Stimulated activated CD4-positive, alpha-beta T cell treated with anti-CD3 and anti-CD28 coated beads, TNF-alpha, amount 100 ng/mL, for 1 hour (primary cell): ENCODE results near the gene TMC6.
"Not testable (repeated sequence)": the region's sequence is repeated elsewhere in the genome, so short reads cannot be mapped to it uniquely, and the experiment has no call there.

Experiments used
- DNase-seq, 3 donors: peaks; one replicate each; pipeline ENCODE4 v3.0.0-alpha.2; 2020; ENCODE audit warnings: low read depth in 3 of 3, low spot score in 1 of 3

TMC6 gene

DNA sequence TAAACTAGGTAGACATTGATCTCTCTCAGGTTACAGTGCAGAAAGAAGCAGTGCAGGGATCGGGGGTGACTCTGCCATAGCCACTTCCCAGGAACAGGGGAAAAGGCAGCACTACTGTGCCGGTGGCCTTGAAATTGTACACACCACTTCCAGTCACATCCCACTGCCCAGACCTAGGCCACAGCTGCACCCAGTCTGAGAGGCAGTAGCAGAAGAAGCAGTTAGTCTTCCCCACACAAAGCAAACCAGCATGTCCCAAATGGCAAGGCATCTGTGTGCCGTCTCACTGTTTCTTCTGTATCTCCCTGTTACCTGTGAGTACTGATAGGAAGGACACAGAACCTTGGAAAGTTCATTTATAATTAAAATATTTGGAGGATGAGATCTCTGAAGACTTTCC is 47.0 kb downstream of the TMC6 start:
- DNase-seq: no peak

DNA sequence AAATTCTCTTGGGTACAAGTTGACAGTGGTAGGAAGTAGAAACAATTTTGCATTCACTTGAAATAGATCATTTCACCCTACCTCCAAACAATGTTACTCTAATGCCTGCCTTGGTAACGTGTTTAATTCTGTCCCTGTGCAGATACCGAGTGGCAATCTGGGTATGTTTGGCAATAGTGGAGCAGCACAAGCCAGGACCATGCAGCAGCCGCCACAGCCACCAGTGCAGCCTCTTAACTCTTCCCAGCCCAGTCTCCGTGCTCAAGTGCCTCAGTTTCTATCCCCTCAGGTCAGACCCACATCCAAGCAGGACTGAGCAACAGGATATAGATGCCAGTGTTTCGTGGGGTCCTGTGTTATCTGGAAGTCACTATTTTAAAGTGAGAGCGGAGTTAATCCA is 49.3 kb downstream of the TMC6 start:
- no peak for DNase-seq

DNA sequence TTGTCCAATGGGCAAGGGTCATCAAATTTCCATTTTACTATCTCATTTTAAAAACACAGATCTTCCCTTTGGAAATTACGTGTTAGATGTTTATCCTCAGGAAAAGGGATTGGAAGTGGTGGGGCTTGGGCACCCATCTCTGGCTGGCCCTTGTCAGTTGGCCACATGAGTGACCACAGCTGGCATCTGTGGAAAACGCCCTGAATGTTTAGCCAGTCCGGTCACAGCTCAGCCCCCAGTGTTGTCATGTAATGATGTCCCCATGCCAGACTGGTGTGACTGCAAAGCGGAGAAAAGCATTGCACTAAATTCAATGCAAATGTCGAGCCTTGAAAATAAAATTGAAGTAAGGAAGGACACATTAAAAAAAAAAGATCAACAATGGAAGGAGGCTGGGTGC is 53.0 kb downstream of the TMC6 start:
- DNase-seq: no peak

DNA sequence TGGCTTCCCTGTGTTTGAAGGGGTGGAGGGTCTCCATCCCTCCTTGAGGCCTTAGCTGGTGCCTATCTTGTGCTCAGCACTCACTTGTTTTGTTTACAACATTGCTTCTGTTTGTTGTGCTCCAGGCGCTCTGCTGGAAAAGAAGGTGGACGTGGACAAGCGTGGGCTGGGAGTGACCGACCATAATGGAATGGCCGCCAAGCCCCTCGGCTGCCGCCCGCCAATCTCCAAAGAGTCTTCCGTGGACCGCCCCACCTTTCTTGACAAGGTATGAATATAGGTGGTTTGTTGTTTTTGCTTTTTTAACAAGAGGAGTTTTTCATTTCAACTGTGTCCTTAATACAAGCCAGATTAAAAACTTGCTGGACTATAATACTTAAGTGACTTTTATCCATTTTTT is 53.5 kb downstream of the TMC6 start:
- no peak for DNase-seq

DNA sequence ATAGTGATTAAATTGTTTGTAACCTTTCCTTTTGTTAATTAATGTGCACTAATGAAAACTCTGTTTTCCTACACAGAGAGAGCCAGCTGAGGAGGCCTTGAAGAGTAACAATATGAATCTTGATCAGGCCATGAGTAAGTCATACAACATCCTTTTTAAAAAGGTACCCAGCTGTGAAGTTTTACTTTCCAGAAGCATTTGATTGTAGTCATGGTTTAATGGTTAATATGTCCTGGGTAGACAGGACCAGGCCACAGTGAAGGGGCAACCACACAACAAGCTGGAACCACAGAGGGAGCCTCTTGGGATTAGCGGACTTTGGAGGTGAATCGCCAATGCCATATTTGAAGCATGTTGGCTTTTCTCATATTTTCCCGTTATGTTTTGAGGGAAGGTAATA is 55.6 kb downstream of the TMC6 start:
- DNase-seq: no peak

DNA sequence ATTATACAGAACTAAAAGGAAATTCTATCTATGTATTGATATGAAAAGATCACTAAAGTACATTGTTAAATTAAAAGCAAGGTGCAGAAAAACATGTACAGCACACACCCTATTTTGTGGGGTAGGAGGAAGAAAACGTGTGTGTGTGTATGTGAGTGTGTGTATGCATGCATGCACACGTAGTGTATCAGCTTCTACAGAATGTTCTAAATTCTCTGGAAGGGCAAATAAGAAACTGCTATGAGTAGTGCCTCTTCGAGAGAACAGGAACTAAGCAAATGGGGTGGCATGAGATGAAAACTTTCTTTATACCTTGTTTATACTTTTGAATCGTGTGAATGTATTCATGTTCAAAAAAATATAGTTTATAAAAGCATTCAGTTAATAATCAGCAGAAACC is 58.9 kb downstream of the TMC6 start:
- no peak for DNase-seq

DNA sequence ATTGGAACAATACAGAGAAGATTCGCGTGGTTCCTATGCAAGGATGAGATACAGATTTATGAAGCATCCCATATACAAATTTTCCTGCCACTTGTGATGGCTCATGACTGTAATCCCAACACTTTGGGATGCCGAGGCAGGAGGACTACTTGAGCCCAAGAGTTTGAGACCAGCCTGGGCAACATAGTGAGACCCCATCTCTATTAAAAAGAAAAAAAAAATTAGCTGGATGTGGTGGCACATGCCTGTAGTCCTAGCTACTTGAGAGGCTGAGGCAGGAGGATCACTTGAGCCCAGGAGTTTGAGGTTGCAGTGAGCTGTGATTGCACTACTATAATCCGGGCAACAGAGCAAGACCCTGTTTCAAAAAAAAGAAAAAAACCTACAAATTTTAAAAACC is 61.6 kb downstream of the TMC6 start:
- DNase-seq: not testable (repeated sequence)

DNA sequence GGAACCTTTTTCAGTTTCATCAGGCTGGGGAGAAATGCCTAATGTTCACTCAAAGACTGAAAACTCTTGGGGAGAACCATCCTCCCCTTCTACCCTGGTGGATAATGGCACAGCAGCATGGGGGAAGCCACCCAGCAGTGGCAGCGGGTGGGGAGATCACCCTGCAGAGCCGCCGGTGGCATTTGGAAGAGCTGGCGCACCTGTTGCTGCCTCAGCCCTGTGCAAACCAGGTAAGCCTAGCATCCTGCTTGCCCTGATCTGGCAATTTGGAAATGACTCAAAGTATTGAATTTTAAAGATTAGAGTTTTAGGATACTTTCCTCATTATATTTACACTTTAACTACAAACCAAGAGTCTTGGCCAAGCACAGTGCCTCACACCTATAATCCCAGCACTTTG is 63.8 kb downstream of the TMC6 start:
- DNase-seq: no peak

DNA sequence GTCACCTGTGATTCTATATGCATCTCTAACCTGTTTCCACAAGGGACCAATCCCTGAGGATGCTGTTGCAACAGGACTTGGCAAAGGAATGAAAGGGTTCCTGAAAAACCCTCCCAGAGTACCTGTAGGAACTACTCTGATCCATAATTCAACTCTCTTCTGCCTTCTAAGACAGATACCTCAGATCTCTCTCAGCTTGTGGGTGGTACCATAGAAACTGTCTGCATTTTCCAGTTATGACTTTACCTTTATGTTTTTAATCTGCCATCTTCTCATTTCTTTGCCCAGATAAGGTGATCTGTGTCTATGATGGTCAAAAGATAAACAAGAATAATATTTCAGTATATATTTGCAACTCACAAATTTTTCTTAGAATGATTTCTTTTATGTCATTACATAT is 65.1 kb downstream of the TMC6 start:
- DNase-seq: no peak

DNA sequence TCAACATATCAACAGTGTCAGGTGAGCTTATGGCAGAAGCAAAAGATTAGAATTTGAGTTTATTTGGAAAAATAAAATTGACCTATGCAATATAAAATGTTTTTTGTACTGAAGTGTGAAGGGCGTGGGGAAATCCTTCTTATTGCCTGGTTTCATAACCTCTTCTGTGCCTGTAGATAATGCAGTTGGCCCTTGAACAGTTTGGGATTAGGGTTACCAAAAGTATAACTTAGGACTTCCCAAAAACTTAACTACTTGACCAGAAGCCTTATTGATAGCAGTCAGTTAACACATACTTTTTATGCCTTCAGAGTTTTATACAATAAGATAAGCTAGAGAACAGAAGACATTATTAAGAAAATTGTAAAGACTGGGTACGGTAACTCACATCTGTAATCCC is 66.0 kb downstream of the TMC6 start:
- DNase-seq: no peak
